Prostate gland (tissue), 2 donors: Measurements from ENCODE around the gene GDF11. TPM values are rescaled to one million over a fixed set of nuclear protein-coding genes. Genes with fewer than 3 reads are reported as not detected.

ENCODE experiments used
- DNase-seq: peaks from one replicate; pipeline ENCODE4 v3.0.0-alpha.2; 2019; ENCODE audit warnings: low spot score
- H3K27ac ChIP-seq, 2 donors: fragments of 200-600 bp; sonication (generic); 2 replicates each; pipeline ENCODE4 v1.5.1; 2017 to 2019
- H3K27me3 ChIP-seq: fragments of 200-600 bp; sonication (generic); replicated peaks from 2 replicates; pipeline ENCODE4 v1.5.1; 2019; ENCODE audit not compliant: insufficient read depth
- H3K36me3 ChIP-seq, 2 donors: fragments of 200-600 bp; sonication (generic); 1 replicate in 1 of 2; 2 replicates in 1 of 2; pipeline versions ENCODE4 v1.5.1 to v1.8.1; 2017 to 2019
- H3K4me1 ChIP-seq: fragments of 200-600 bp; sonication (generic); replicated peaks from 2 replicates; pipeline ENCODE4 v1.5.1; 2019
- H3K4me3 ChIP-seq, 2 donors: fragments of 200-600 bp; sonication (generic); 2 replicates each; pipeline ENCODE4 v1.5.1; 2017 to 2019
- H3K9me3 ChIP-seq: fragments of 200-600 bp; sonication (generic); 2 replicates; pipeline ENCODE4 v1.5.1; 2017
- POLR2A ChIP-seq: fragments of 450-650 bp; IDR thresholded peaks from one replicate; pipeline ENCODE4 v1.6.1; 2016; ENCODE audit warnings: antibody characterized with exemption, mild to moderate bottlenecking
- POLR2AphosphoS5 ChIP-seq: sonication (generic); formaldehyde crosslinking; IDR thresholded peaks from one replicate; pipeline ENCODE4 v1.6.1; 2017; ENCODE audit warnings: antibody characterized with exemption
- WGBS: methylation state at CpG from one replicate; pipeline ENCODE4 v1.1.5; 2018; 5-methylcytosine and 5-hydroxymethylcytosine counted together
- intact Hi-C: fragments of 100-400 bp; cut with DNase I; formaldehyde crosslinking; loops from one replicate; pipeline ENCODE4 v1.14.2; 2022
- total RNA-seq, 2 donors: library from RNA; depleted of rRNA; stranded (reverse); fragments of >200 nt; gene quantifications; one replicate each; pipeline ENCODE4 v1.1.0, GENCODE V29; 2016
- TF ChIP-seq, protein P1 (sequence below), 4 experiments: fragments of 200-600 bp in 2 of 4; fragments of 450-650 bp in 2 of 4; sonication (generic) in 2 of 4; IDR thresholded peaks; 1 replicate in 3 of 4; 2 replicates in 1 of 4; pipeline ENCODE4 v1.5.1; 2016 to 2019; ENCODE audit warnings: antibody characterized with exemption in 4 of 4, mild to moderate bottlenecking in 2 of 4, moderate library complexity in 2 of 4

Gene GDF11
- total RNA-seq, 2 donors from 2014 or later: 4.1 to 10.3 TPM

DNA sequence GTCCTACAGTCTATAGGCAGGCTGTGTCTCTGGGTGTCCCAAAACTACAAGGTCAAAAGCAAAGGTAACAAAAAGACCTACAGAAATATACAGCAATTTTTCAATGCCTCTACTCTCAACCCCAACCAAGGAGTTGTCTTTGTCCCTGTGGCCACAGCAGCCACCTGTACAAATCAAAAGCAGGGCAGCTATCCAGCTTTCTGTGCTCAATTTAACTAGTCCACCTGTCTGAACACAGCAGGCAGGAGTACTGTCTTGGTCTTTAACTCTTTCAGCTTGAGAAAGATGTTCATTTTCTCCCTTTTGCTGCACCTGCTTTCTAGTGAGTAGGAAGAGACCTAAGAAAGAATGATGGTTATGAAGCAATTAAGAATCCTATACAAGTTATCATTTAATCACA, 19.7 kb downstream of the GDF11 start:
- Histone ChIP-seq H3K27me3 (no peaks in the 10 kb centered on the region), H3K9me3 (no peaks in the 10 kb centered on the region), H3K27ac (no peak overlapping the region), H3K4me1 (no peaks in the 10 kb centered on the region), H3K36me3 (no peaks in the 10 kb centered on the region), H3K4me3 (no peak overlapping the region)
- no peak for DNase-seq
- TF ChIP-seq POLR2AphosphoS5 (no peak), POLR2A (no peak)
- TF ChIP-seq, protein P1, sequence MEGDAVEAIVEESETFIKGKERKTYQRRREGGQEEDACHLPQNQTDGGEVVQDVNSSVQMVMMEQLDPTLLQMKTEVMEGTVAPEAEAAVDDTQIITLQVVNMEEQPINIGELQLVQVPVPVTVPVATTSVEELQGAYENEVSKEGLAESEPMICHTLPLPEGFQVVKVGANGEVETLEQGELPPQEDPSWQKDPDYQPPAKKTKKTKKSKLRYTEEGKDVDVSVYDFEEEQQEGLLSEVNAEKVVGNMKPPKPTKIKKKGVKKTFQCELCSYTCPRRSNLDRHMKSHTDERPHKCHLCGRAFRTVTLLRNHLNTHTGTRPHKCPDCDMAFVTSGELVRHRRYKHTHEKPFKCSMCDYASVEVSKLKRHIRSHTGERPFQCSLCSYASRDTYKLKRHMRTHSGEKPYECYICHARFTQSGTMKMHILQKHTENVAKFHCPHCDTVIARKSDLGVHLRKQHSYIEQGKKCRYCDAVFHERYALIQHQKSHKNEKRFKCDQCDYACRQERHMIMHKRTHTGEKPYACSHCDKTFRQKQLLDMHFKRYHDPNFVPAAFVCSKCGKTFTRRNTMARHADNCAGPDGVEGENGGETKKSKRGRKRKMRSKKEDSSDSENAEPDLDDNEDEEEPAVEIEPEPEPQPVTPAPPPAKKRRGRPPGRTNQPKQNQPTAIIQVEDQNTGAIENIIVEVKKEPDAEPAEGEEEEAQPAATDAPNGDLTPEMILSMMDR (IDR thresholded peaks at IDR 0.05): no peak
- intact Hi-C loops: no loop called here

DNA sequence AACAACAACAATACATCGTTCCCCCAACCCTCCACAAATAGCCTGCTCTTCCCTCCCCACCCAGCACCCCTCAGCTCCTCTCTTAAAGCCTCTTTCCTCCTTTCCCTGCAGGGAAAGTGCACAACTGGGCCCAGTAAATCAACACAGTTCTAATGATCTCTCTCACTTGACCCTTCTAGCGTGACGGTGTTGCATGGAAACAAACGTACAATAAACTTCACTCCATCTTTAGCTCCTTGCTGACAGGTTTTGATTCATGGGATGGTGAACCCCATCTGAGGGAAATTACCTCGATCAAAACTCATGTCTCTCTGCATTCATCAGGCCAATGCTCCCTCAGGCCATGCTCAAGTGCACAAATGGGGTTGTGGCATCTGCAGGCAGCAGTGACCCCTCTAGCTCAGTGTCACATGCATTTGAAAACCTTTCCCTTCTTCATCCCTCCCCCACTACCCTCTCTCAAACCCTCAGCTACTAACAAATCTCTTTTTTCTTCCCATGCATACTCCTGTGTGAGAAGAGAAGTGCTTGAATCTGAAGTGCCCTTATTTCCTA, 22.9 kb downstream of the GDF11 start:
- Histone ChIP-seq H3K36me3 (no peaks in the 10 kb centered on the region), H3K9me3 (no peaks in the 10 kb centered on the region), H3K4me1 (no peaks in the 10 kb centered on the region), H3K4me3 (no peak overlapping the region), H3K27me3 (no peaks in the 10 kb centered on the region), H3K27ac (no peak overlapping the region)
- TF ChIP-seq, protein P1 (IDR thresholded peaks at IDR 0.05): no peak
- TF ChIP-seq POLR2A (no peak), POLR2AphosphoS5 (no peak)
- intact Hi-C loops: no loop called here
- WGBS: 73% methylated on average over 5 of the region's 5 CpGs
- no peak for DNase-seq

DNA sequence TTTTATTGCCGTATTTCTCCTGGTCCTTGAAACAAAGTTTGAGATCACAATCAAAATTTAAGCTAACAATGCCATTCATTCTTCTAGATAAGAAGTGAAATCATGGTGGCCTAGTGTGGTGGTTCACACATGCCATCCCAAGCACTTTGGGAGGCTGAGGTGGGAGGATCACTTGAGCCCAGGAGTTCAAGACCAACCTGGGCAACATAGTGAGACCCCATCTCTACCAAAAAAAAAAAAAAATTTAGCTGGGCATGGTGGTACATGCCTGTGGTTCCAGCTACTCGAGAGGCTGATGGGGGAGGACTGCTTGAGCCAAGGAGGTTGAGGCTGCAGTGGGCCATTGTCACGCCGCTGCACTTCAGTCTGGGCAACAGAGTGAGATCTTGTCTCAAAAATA, 24.2 kb downstream of the GDF11 start:
- TF ChIP-seq POLR2AphosphoS5 (no peak), POLR2A (no peak)
- TF ChIP-seq, protein P1 (IDR thresholded peaks at IDR 0.05): no peak
- Histone ChIP-seq H3K9me3 (no peaks in the 10 kb centered on the region), H3K4me3 (no peak overlapping the region), H3K36me3 (no peaks in the 10 kb centered on the region), H3K27ac (no peak overlapping the region), H3K4me1 (no peaks in the 10 kb centered on the region), H3K27me3 (no peaks in the 10 kb centered on the region)
- intact Hi-C loops: no loop called here
- 82% methylated on average over 4 of the region's 4 CpGs for WGBS
- DNase-seq: no peak

DNA sequence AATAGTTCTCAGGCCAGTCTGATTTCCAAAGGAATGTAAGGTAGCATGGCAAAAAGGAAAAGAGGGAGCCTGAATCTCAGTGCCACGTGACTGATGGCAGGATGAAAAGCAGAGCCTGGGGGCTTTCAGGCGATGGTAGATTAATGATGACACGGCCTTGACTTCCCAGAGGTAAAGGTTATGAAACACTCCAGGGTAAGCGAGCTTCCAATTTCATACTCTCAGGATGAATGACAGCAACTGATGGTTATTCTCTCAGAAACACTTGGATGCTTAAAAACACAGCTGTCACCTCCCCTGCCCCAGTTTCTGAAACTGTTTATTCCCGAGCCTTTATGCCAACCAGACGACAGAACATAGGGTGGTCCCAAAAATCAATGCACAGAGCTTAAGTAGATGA, 28.8 kb downstream of the GDF11 start:
- intact Hi-C loops: no loop called here
- H3K27ac ChIP-seq: no peak overlapping the region
- no peak for TF ChIP-seq POLR2AphosphoS5
- TF ChIP-seq, protein P1 (IDR thresholded peaks at IDR 0.05): no peak
- TF ChIP-seq POLR2A: no peak
- H3K4me1 ChIP-seq: no peaks in the 10 kb centered on the region
- no peak overlapping the region for H3K4me3 ChIP-seq
- 68% methylated on average over 6 of the region's 6 CpGs for WGBS
- no peak for DNase-seq
- H3K27me3 ChIP-seq: no peaks in the 10 kb centered on the region
- no peaks in the 10 kb centered on the region for H3K36me3 ChIP-seq
- no peaks in the 10 kb centered on the region for H3K9me3 ChIP-seq

DNA sequence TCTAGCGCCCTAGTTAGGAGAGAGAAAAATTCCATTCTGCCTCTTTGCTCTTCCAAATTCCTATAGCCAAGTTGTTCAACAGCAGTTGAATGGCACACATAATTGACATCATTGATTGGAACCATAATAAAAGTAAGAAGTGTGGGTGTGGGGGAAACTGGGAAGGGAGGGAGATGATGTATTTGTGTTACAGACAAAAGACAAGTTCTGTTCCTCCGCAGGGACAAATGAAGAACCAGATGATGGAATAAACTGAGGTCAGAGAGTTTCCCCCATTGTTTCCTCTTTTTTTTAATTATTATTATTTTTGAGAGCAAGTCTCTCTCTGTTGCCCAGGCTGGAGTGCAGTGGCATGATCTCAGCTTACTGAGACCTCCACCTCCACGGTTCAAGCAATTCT, 34.9 kb downstream of the GDF11 start:
- intact Hi-C loops: no loop called here
- no peak overlapping the region for H3K4me3 ChIP-seq
- H3K36me3 ChIP-seq: no peaks in the 10 kb centered on the region
- no peaks in the 10 kb centered on the region for H3K27me3 ChIP-seq
- DNase-seq: no peak
- WGBS: 88% methylated on average over 3 of the region's 3 CpGs
- TF ChIP-seq POLR2A (no peak), POLR2AphosphoS5 (no peak)
- TF ChIP-seq, protein P1 (IDR thresholded peaks at IDR 0.05): no peak
- no peaks in the 10 kb centered on the region for H3K9me3 ChIP-seq
- H3K4me1 ChIP-seq: no peaks in the 10 kb centered on the region
- no peak overlapping the region for H3K27ac ChIP-seq
